Measurements from ENCODE around the gene PHF14.

DNA sequence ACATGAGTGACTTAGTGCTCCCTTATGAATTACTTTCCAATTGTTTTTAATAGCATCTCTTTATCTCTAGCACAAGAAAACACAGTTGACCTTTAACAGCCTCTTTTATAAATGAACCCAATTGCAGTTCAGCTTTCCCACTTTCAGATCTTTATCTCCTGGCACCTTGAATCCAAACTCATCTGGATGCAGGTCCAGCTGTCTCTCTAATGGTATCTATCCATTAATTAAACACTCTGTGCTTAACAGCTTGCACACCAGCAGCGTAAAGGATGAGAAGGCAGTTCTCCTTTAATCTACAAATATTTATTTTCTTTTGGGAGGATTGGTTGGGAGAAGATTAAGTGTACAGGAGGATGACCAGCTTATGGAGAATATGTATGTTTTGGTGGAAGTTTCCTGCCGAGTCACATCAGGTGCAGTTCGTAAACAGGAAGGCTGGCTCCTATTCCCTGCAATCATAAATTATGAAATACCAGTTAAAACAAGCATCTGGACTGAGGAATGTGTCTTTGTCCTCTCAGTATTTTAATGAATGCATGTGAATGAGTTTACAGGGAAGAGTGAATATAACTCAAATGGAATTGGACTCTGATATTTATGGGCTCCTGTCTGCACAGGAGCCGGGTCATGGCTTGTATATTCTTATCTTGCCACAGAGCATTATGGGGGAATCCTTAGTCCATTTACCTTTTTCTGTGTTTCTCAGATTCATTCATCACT lies 232.7 kb downstream of the PHF14 start:
- TF ChIP-seq, protein P1, sequence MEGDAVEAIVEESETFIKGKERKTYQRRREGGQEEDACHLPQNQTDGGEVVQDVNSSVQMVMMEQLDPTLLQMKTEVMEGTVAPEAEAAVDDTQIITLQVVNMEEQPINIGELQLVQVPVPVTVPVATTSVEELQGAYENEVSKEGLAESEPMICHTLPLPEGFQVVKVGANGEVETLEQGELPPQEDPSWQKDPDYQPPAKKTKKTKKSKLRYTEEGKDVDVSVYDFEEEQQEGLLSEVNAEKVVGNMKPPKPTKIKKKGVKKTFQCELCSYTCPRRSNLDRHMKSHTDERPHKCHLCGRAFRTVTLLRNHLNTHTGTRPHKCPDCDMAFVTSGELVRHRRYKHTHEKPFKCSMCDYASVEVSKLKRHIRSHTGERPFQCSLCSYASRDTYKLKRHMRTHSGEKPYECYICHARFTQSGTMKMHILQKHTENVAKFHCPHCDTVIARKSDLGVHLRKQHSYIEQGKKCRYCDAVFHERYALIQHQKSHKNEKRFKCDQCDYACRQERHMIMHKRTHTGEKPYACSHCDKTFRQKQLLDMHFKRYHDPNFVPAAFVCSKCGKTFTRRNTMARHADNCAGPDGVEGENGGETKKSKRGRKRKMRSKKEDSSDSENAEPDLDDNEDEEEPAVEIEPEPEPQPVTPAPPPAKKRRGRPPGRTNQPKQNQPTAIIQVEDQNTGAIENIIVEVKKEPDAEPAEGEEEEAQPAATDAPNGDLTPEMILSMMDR (IDR thresholded peaks at IDR 0.05), result no peak
- no peak for TF ChIP-seq EZH2 (IDR thresholded peaks at IDR 0.05; ENCODE audit: borderline replicate concordance, insufficient read depth, low read depth, low read length, poor library complexity, severe bottlenecking)
